Breast epithelium (tissue), 3 donors: ENCODE measurements around the gene POC1A.

Source experiments
- POLR2A ChIP-seq: fragments of 450-650 bp; IDR thresholded peaks from one replicate; pipeline ENCODE4 v1.6.1; 2016; ENCODE audit warnings: antibody characterized with exemption, mild to moderate bottlenecking, moderate library complexity
- POLR2AphosphoS5 ChIP-seq, 3 donors: sonication (generic); formaldehyde crosslinking; IDR thresholded peaks; one replicate each; pipeline ENCODE4 v1.6.1; 2017; ENCODE audit warnings: antibody characterized with exemption in 3 of 3
- TF ChIP-seq, protein P1 (sequence below), 3 donors: fragments of 450-650 bp; IDR thresholded peaks; one replicate each; pipeline ENCODE4 v1.5.1; 2016 to 2017; ENCODE audit warnings: antibody characterized with exemption in 3 of 3, mild to moderate bottlenecking in 3 of 3, moderate library complexity in 3 of 3

DNA sequence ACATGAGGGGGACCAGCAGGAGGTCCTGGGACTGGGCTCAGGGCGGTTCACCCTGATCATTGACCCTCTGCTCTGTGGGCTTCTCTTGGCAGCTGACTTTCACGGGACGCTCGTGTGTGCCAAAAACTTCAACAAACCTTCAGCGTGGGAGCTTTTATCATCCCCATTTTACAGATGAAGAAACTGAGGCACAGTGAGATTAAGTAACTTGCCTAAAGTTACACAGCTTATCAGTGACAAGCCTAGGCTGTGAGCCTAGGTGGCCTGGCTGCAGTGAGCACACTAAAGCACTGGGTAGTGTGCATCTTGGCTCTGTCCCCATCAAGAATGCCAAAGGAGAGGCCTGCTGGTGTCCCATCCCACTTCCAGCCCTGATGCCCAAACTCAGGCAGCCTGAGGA is 74.3 kb downstream of the POC1A start:
- TF ChIP-seq, protein P1, sequence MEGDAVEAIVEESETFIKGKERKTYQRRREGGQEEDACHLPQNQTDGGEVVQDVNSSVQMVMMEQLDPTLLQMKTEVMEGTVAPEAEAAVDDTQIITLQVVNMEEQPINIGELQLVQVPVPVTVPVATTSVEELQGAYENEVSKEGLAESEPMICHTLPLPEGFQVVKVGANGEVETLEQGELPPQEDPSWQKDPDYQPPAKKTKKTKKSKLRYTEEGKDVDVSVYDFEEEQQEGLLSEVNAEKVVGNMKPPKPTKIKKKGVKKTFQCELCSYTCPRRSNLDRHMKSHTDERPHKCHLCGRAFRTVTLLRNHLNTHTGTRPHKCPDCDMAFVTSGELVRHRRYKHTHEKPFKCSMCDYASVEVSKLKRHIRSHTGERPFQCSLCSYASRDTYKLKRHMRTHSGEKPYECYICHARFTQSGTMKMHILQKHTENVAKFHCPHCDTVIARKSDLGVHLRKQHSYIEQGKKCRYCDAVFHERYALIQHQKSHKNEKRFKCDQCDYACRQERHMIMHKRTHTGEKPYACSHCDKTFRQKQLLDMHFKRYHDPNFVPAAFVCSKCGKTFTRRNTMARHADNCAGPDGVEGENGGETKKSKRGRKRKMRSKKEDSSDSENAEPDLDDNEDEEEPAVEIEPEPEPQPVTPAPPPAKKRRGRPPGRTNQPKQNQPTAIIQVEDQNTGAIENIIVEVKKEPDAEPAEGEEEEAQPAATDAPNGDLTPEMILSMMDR (IDR thresholded peaks at IDR 0.05) = no peak
- TF ChIP-seq POLR2A (no peak), POLR2AphosphoS5 (IDR thresholded peaks at IDR 0.05) (no peak)
